Measurements from ENCODE around the gene ULK1. TPM values are rescaled to one million over a fixed set of nuclear protein-coding genes. Genes with fewer than 3 reads are reported as not detected.
"Not testable (repeated sequence)": the region's sequence is repeated elsewhere in the genome, so short reads cannot be mapped to it uniquely, and the experiment has no call there.

The ULK1 gene
- total and polyA plus RNA-seq, 7 donors, result 5.3 to 29.1 (median 16.8) TPM

GRCh38 chr12:131882804-131883520 lies 11.5 kb upstream of the ULK1 start:
- intact Hi-C loops (cut with DNase I), result no loop called here
- WGBS, 2 donors, result 79 to 80% methylated on average over 16 of the region's 16 CpGs
- TF ChIP-seq CTCF (IDR thresholded peaks at IDR 0.05) (no peak), POLR2AphosphoS5 (IDR thresholded peaks at IDR 0.05) (no peak), EP300 (IDR thresholded peaks at IDR 0.05) (no peak), POLR2A (IDR thresholded peaks at IDR 0.05) (no peak)
- Histone ChIP-seq H3K4me1 (no peaks in the 10 kb centered on the region), H3K9me3 (peaks cover 0 to 5% (median 2%) of the 10 kb centered on the region in 4 donors), H3K27ac (no peak overlapping the region), H3K4me3 (no peak overlapping the region), H3K27me3 (no peaks in the 10 kb centered on the region), H3K36me3 (no peaks in the 10 kb centered on the region)
- no peak for DNase-seq

- Histone ChIP-seq H3K27ac (no peak overlapping the region), H3K36me3 (no peaks in the 10 kb centered on the region), H3K9me3 (peaks cover 0 to 5% (median 2%) of the 10 kb centered on the region in 4 donors), H3K4me3 (no peak overlapping the region), H3K27me3 (no peaks in the 10 kb centered on the region), H3K4me1 (no peaks in the 10 kb centered on the region)
- intact Hi-C loops (cut with DNase I), result no loop called here
- DNase-seq, result no peak
- WGBS, 2 donors, result 85 to 90% methylated on average over 4 of the region's 4 CpGs
- TF ChIP-seq POLR2A (IDR thresholded peaks at IDR 0.05) (no peak), EP300 (IDR thresholded peaks at IDR 0.05) (no peak), CTCF (IDR thresholded peaks at IDR 0.05) (no peak), POLR2AphosphoS5 (IDR thresholded peaks at IDR 0.05) (no peak)
Measured at GRCh38 chr12:131883521-131883900, 10.9 kb upstream of the ULK1 start.

GRCh38 chr12:131885076-131885475 lies 9.3 kb upstream of the ULK1 start:
- intact Hi-C loops (cut with DNase I); DNase-seq; H3K4me1 ChIP-seq; H3K9me3 ChIP-seq; H3K27ac ChIP-seq; H3K4me3 ChIP-seq; H3K36me3 ChIP-seq; H3K27me3 ChIP-seq: not testable (repeated sequence)
- WGBS, 2 donors, result 89 to 90% methylated on average over 8 of the region's 8 CpGs

GRCh38 chr12:131885543-131886057 lies 8.8 kb upstream of the ULK1 start:
- no peak for DNase-seq
- no peak overlapping the region for H3K27ac ChIP-seq
- WGBS, 2 donors, result 90 to 94% methylated on average over 7 of the region's 7 CpGs
- H3K4me3 ChIP-seq, result no peak overlapping the region
- H3K27me3 ChIP-seq, result no peaks in the 10 kb centered on the region
- H3K4me1 ChIP-seq, result no peaks in the 10 kb centered on the region
- no peak for TF ChIP-seq POLR2A (IDR thresholded peaks at IDR 0.05)
- no peak for TF ChIP-seq CTCF (IDR thresholded peaks at IDR 0.05)
- no peak for TF ChIP-seq EP300 (IDR thresholded peaks at IDR 0.05)
- TF ChIP-seq POLR2AphosphoS5 (IDR thresholded peaks at IDR 0.05), result no peak
- H3K36me3 ChIP-seq, result no peaks in the 10 kb centered on the region
- peaks cover 0 to 5% (median 2%) of the 10 kb centered on the region in 4 donors for H3K9me3 ChIP-seq
- intact Hi-C loops (cut with DNase I), result no loop called here

GRCh38 chr12:131891722-131892121 lies 2.7 kb upstream of the ULK1 start:
- H3K27ac ChIP-seq, DNase-seq, H3K4me3 ChIP-seq, H3K27me3 ChIP-seq, H3K9me3 ChIP-seq, H3K36me3 ChIP-seq: not testable (repeated sequence)
- 82 to 84% methylated on average over 8 of the region's 8 CpGs for WGBS, 2 donors
- intact Hi-C loops (cut with DNase I), result loop anchor here (10.0 kb wide), 2 partner anchors 183 to 433 kb away; partner anchors contain the start of gene GALNT9
- peaks cover 0 to 18% (median 12%) of the 10 kb centered on the region in 4 donors for H3K4me1 ChIP-seq
